Epithelial cell of proximal tubule (primary cell): ENCODE data around the gene TBATA. TPM values are rescaled to one million over a fixed set of nuclear protein-coding genes. Genes with fewer than 3 reads are reported as not detected.

Experiments used
- DNase-seq: peaks from one replicate; pipeline ENCODE4 v3.0.0-alpha.2; 2011; ENCODE audit warnings: low read depth
- H3K4me3 ChIP-seq: 2 replicates; pipeline ENCODE4 v1.5.1; 2011; ENCODE audit warnings: low read depth, mild to moderate bottlenecking, low read length
- CTCF ChIP-seq: conservative IDR thresholded peaks from 2 replicates; pipeline ENCODE4 v1.5.1; 2012; ENCODE audit warnings: low read depth, mild to moderate bottlenecking, low read length
- total RNA-seq: library from RNA; depleted of rRNA; stranded (reverse); fragments of >200 nt; gene quantifications from 2 replicates; pipeline ENCODE4 v1.2.3, GENCODE V29; 2015

The TBATA gene
- total RNA-seq, 1 donor from 2014 or later: not detected

- TF ChIP-seq CTCF: no peak
- H3K4me3 ChIP-seq: no peak overlapping the region
- DNase-seq: no peak
Measured at GRCh38 chr10:70738761-70739121, 46.4 kb downstream of the TBATA start.

GRCh38 chr10:70738006-70738760, 47.0 kb downstream of the TBATA start:
- no peak for DNase-seq
- TF ChIP-seq CTCF: peak; percentile 31
- no peak overlapping the region for H3K4me3 ChIP-seq

- DNase-seq: no peak
- no peak for TF ChIP-seq CTCF
- H3K4me3 ChIP-seq: no peak overlapping the region
Measured at GRCh38 chr10:70737250-70737649, 47.9 kb downstream of the TBATA start.

- TF ChIP-seq CTCF: no peak
- DNase-seq: no peak
- no peak overlapping the region for H3K4me3 ChIP-seq
Measured at GRCh38 chr10:70736525-70736924, 48.7 kb downstream of the TBATA start.

GRCh38 chr10:70735161-70735560, 50.0 kb downstream of the TBATA start:
- no peak overlapping the region for H3K4me3 ChIP-seq
- no peak for DNase-seq
- no peak for TF ChIP-seq CTCF

- TF ChIP-seq CTCF: no peak
- H3K4me3 ChIP-seq: no peak overlapping the region
Measured at GRCh38 chr10:70733051-70733450, 52.1 kb downstream of the TBATA start.

GRCh38 chr10:70732569-70732968, 52.6 kb downstream of the TBATA start:
- TF ChIP-seq CTCF: no peak
- DNase-seq: no peak

More at GRCh38 chr10:70733051-70733450, 52.1 kb downstream of the TBATA start:
- DNase-seq: no peak

More at GRCh38 chr10:70732569-70732968, 52.6 kb downstream of the TBATA start:
- no peak overlapping the region for H3K4me3 ChIP-seq
